ENCODE data around the gene ZRANB1.

Gene ZRANB1

DNA sequence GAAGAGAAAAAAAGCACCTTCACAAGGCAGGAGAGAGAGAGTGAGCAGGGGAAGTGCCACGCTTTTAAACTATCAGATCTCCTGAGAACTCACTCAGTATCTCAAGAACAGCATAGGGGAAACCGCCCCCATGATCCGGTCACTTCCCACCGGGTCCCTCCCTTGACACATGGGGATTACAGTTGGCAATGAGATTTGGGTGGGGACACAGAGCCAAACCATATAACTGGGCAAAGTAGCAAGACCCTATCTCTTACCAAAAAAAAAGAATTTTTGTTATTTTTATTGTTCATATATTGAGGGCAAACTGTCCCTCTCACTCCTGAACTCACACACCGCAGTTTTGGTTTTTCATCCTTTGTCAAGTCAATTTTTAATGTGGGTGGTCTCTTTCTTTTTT is 18.2 kb upstream of the ZRANB1 start:
- no peak for DNase-seq

DNA sequence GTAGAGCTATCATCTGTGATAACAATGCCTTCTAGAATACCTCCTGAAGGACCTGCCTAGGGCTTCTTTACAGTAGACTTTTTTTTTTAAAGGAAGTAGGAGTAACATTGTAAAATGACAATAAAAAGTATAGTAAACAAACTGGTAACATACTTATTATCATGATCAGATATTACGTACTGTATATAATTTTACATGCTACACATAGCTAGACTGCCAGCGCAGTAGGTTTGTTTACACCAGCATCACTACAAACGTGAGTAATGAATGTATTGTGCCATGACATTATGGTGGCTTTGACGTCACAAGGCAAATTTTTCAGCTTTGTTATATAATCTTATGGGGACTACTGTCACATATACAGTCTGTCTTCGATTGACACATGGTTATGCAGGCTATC is 15.4 kb upstream of the ZRANB1 start:
- no peak for DNase-seq

DNA sequence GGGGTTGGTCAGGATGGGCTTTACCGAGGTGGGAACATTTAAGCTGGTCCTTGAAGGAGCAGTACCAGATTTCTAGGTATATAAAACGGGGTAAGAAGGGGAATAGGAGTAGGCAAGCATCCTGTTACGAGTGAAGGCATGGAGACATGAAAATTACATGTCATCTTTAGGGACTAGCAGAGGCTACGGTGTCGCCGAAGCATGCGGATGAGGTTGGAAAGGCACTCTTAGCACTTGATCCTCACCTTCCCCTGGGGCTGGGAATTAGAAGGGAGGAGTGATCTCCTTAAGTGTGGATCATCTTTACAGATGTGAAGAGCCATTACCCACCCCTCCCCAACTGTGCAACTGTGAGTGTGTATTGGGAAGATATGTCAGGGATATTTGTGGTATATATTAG is 13.8 kb upstream of the ZRANB1 start:
- no peak for DNase-seq

DNA sequence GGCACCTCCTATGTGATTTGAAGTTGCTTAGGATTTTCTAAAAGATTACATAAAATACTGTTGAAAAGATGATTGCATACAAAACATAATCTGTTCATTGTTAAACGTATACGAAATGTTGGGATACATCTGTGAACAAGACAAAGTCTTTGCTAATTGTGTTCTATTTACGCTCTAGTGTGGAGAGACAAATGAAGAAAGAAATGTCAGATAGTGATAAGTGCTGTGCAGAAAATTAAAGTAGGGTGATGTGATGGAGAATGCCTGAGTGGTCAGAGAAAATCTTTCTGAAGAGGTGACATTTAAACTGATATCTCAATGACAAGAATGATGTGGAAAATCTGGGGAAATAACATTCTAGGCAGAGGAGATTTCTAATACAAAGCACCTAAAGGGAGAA is 13.4 kb upstream of the ZRANB1 start:
- DNase-seq, result no peak

DNA sequence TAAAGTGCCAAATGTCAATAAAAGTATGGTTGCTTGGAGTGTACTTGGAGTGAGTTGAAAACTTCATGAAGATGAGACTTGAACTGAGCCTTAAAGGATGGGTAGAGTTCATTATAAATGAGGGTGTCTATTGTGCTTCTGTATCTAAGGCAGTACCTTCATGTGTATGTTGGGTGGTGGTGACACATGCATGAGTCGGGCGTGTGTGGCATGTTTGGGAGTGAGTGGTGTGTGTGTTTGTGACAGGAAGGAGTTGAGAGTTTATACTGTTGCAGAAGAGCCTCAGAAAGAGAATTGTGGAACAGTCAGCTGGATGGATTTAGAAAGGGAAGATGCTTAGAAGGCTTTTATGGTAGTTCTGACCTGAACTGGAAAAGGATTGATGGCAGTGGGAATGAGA is 6.0 kb upstream of the ZRANB1 start:
- DNase-seq, result no peak

DNA sequence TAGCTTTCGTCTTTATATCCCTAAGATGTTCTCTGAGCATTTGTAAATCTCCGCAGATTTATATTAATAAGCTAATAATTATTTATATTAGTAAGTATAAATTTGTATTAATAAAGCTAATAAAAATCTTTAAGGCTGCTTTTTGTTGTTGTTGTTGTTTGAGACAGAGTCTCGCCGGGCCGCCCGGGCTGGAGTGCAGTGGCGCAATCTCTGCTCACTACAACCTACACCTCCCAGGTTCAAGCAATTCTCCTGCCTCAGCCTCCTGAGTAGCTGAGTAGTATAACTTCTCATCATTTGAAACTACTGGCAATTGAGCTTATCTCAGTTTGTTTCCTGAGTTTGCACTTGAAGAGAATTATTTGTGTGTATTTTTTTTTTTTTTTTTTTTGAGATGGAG is 5.1 kb upstream of the ZRANB1 start:
- no peak for DNase-seq

DNA sequence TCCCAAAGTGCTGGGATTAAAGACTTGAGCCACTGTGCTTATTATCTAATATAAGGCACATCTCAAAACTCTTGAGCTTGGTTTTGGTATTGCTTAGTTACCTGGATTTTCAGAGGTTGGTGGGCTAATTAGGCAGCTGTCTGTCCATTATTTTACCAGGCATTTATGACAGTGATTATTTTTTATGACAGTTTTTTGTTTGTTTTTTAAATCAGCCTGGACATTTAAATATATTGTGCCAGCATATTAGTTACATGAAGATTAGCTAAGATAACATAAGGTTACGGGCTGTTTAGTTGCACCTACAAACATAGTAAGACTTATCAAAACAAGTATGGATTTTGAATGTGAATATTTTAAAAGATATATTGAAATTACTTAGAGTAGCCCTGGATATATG is 2.6 kb upstream of the ZRANB1 start:
- DNase-seq, result no peak

DNA sequence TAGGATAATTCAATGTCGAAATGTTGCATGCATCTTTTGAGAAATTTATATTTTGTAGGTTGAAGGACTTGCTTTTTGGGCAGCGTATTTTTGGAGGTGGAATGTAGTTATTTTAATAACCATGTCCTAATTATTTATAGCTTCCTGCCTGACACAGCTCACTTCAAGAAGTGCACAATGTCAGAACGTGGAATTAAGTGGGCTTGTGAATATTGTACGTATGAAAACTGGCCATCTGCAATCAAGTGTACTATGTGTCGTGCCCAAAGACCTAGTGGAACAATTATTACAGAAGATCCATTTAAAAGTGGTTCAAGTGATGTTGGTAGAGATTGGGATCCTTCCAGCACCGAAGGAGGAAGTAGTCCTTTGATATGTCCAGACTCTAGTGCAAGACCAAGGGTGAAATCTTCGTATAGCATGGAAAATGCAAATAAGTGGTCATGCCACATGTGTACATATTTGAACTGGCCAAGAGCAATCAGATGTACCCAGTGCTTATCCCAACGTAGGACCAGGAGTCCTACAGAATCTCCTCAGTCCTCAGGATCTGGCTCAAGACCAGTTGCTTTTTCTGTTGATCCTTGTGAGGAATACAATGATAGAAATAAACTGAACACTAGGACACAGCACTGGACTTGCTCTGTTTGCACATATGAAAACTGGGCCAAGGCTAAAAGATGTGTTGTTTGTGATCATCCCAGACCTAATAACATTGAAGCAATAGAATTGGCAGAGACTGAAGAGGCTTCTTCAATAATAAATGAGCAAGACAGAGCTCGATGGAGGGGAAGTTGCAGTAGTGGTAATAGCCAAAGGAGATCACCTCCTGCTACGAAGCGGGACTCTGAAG is 620 bp downstream of the ZRANB1 start:
- DNase-seq, result no peak

DNA sequence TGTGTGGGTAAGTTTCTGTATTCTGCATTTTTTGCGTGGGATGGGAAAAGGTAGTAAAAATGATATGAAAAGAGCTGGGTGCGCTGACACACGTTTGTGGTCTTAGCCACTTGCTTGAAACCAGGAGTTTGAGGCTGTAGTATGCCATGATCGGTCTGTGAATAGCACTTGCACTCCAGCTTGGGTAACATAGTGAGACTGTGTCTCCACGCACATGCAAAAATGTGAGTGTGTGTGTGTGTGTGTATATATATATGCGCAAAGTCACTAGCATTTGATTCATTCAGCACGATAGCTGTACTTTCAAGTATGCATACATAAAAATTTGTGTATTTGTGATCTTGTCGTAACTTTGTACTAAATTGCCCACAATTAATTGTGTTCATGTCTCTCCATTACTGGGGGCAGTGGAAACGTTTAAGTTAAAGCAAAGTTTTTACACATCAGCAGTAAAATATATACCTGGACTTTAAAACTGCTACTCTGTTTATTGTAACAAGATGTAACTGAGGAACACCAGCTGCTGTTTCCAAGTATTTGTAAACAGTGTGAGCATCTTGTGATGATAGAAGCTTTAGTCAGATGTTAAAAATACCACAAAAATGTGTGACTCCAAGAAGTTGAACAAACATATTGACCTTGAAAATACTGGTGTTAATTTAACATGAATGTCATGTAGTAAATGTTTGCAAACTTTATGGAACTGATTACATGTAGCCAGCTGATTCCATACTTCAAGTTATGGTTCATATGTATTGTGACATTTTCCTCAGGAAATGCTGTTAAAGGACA is 1.6 kb downstream of the ZRANB1 start:
- no peak for DNase-seq

DNA sequence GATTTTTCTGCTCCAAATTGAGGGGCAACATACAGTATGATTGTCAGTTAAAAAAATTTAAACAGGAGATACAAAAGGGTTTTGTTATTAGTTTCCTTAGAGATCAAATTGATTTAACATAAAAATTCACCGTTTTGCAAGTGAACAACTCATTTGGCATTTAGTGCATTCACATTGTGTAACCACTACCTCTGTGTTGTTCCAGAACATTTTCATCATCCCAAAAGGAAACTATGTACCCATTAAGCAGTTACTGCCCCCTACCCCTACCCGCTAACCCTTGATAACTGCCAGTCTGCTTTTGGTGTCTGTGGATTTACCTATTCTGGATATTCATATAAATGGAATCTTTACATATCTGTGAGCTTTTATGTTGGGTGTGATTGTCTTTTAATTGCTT is 3.1 kb downstream of the ZRANB1 start:
- DNase-seq, result no peak

DNA sequence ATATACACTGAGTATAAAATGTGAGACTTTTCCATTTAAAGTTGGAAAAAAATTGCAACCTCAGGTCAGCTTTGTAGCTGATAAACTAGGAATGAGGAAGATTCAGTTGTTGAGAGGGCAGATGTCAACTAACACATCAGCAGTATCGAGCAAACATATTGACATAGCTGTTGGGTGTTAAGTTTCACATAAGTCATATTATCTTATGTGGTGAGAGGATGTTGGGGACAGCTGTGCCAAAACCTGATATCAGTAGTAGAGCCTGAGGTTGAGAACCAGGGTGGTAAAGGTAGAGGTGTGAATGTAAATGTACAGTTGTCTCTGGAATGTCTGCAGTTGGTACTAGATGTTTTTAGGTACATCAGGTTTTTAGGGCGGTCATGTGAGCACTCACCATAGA is 5.0 kb downstream of the ZRANB1 start:
- no peak for DNase-seq

DNA sequence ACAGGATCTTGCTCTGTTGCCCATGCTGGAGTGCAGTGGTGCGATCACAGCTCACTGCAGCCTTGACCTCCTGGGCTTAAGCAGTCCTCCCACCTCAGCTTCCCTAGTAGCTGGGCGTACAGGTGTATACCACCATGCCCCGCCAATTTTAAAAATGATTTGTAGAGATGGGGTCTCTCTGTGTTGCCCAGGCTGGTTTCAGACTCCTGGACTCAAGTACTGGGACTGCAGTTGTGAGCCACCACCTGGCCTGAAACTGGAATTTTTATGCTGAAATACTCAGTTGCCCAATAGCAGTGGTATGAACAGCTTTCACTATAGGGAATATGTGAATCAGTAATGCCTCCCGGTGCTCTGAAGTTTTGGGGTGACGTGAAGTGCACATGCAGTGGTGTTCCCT is 7.6 kb downstream of the ZRANB1 start:
- DNase-seq, result no peak

DNA sequence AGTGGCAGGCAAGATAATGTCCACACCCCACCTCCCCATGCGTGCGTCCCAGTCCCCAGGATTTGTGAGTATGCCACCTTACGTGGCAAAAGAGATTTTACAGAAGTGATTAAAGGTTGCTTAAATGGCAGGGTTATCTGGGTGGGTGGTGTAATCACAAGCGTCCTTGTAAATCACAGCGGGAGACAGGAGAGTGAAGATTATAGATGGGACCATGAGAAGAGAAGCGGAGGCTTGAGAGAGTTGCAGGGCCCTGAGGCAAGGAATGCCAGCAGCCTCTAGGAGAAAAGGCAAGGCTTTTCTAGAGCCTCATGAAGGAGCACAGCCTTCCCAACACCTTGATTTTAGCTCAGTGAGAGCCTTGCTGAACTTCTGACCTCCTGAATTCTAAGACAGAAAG is 10.2 kb downstream of the ZRANB1 start:
- DNase-seq, result no peak

DNA sequence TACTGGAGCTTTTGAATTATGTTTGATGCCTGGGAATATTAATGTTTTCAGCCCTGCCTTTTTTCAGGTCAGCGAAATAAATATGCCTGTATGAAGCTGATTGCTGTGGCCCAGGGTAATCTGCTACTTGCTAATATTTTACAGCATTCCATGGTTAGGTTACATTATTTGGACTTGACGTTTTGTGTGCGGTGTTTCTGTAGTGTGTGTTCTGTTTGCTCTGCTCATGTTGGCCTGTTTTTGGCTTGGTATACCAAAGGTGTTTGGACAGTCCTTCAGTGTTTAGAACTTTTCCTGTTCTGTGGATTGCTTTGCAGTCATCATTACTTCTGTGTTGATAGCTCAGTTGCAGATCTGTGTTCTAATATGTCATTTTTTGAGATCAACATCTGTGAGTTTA is 11.5 kb downstream of the ZRANB1 start:
- no peak for DNase-seq

DNA sequence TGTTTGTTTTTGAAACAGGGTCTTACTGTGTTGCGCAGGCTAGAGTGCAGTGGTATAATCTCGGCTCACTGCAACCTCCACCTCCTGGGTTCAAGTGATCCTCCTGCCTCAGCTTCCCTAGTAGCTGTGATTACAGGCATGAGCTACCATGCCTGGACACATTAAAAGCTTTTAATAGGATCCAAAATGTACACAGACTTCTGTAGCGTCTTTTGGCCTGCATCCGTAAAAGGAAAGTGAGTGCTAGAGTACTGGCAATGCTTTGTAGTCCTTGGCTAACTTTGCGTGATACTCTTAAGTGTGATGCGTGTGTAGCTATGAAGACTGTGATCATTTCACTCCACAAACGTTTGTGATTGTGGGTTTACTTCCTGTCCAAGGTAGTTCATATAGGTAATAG is 13.3 kb downstream of the ZRANB1 start:
- no peak for DNase-seq

DNA sequence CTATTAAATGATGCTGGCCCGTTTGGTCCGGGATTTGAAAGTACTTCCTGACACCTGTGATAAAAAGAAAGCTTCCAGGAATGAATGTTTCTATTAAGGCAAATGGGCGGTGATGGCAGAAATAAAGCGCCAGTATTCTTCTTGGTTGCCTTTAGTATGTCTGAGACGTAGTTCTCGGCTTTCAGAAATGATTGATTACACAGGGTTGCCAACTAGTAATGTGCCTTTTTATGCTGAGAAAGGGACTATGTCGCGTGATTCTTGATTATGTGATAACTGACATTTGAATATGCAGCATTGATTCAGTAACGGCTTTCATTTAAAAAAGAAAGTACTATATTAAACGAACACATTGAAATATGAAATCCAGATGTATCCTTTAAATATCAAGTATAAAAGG is 13.9 kb downstream of the ZRANB1 start:
- DNase-seq, result no peak

DNA sequence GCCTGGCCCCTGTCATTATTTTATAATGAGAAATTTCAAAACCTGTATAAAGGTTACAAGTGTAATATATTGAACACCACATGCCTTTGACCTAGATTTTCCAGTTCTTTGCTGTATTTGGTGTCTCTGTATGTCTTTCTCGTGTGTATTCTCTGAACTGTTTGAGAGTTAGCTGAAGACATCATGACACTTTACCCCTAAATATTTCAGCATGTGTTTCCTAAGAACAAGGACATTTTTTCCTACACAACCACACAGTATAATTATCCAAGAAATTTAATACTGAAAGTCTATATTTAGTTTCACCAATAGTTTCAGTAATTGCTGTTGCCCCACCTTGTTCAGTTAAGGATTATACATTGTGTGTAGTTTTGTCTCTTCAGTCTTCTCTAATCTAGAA is 14.8 kb downstream of the ZRANB1 start:
- DNase-seq, result no peak

DNA sequence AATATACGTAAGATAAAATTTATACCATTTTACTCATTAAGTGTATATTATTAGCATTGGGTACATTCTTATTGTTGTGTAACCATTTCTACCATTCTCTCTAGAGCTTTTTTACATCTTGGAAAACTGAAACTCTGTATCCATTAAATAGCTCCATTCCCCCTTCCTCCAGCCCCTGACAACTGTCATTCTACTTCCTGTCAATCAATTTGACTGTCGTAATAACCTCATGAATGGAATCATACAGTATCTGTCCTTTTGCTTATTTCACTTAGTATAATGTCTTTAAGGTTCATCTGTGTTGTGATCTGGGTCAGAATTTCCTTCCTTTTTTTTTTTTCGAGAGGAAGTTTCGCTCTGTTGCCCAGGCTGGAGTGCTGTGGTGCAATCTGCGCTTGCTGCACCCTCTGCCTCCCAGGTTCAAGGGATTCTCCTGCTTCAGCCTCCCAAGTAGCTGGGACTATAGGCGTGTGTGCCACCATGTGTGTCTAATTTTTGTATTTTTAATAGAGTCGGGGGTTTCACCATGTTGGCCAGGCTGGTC is 15.6 kb downstream of the ZRANB1 start:
- DNase-seq, result no peak

DNA sequence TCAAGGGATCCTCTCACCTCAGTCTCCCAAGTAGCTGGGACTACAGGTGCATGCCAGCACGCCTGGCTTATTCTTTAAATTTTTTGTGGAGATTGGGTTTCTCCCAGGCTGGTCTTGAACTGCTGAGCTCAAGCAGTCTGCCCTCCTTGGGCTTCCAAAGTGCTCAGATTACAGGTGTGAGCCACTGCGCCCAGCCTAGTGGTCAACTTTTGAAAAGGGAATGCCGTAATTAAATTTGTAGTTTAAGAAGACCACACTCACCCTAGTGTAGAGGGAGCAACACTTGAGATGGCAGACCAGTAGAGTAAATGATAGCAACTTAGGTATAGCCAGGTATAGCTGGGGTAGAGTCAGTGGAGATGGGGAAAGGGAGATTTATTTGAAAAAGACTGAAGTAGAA is 17.6 kb downstream of the ZRANB1 start:
- no peak for DNase-seq

DNA sequence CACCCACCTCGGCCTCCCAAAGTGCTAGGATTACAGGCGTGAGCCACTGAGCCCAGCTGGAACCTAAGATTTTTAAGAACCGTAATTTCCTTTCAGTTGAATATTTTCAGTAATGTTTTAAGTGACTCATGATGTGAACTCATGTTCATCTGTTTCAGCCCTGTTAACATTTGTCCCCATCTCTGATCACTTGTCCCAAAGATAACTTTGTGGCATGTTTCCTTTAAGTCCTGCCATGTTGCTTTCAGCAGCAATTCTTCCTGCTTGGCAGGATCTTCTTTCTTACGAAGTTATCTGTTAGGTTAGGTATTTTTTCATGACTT is 19.3 kb downstream of the ZRANB1 start:
- DNase-seq, result no peak

DNA sequence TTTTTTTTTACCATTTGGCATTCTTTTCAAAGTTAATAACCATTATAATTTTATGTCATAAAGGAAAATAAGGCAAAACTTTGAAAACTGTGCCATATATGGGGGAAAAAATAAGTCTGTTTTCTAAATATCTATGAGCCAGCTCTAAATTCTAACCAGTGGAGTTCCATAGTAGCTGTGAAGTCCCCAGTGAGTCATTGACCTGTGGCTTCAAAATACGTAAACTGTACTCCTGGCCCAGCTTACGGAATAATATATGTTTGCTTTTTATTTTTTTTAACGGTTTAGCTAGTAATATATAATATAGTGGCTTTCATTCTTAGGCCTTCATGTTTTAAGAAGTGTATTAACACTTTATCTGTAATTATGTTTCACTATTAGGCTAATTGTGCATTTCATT is 20.5 kb downstream of the ZRANB1 start:
- no peak for DNase-seq

DNA sequence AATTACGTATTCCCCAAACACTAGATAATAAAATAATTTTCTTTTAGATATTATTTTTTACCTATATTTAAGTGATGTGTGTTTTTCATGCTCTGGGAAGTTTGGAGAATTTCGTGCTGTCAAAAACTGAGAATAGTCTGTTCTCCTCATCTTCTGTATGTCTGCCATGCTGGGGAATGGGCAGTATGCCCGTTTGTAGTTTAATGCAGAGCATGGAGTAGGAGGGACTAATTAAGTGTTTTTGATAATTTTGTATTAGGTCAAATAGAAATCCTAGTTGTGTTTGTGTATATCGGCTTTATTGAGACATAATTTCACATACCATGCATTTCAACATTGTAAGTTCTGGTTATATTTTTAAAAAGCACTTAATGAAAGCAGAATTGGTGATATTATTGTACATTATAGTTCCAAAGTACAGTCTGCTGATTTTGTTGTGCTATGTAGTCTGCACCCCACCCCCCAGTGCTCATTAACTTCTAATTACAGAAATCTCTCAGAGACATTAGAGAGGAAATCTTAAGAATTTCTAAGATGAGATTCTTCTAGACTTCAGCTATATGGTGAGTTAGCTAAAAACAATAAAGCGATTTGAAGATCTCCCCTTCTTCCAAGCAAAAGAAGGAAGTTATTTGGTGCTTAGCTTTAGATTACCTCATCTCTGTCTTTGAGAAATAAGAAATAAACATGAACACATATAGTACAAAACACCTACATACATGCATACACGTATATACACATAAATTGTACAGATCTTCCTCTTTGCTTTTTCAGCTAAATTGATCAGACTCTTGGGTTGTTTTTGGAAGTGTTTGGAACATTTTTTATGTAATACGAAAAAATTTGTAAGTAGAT is 22.2 kb downstream of the ZRANB1 start:
- no peak for DNase-seq

DNA sequence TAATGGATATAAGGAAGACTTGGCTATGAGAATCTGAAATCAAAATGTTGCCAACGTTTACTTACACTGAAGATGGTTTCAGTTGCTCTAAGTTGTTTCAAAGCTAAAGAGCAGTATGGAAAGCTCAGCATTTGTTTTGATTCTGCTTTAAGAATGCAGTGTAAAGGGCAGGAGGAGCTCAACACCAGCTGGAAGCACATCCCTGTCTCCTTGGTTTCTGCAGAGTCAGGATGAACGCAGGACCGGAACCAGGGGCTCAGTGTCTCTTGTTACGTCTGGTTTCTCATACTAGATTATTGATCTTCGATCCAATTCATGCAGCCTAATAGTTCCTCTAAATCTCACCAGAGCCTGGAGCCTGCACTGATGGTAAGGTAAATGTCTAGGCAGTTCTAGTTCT is 24.1 kb downstream of the ZRANB1 start:
- no peak for DNase-seq

Data from effector CD8-positive, alpha-beta T cell (primary cell).